H1 (cell line): Measurements from ENCODE around the gene ITGA3. TPM values are rescaled to one million over a fixed set of nuclear protein-coding genes. Genes with fewer than 3 reads are reported as not detected.

Experiments used
- CTCF ChIA-PET: fragments of 300-600 bp; sonication (Branson Sonifier 250); formaldehyde crosslinking; loops from one replicate; lab custom pipeline; 2021; ENCODE audit not compliant: partially characterized antibody; lab: Charles Lee
- POLR2A ChIA-PET: fragments of 300-600 bp; sonication (Branson Sonifier 250); formaldehyde crosslinking; loops from one replicate; lab custom pipeline; 2021; ENCODE audit warnings: inconsistent platforms; ENCODE audit not compliant: partially characterized antibody; lab: Charles Lee
- DNase-seq, 2 experiments: peaks; one replicate each; pipeline versions ENCODE4 v3.0.0 to v3.0.0-alpha.2; 2010 to 2022; ENCODE audit warnings: low spot score in 2 of 2, low read depth in 1 of 2, mixed read lengths in 1 of 2
- FAIRE-seq: peaks from 2 replicates; lab custom pipeline; 2011; peaks lifted over from hg19 to GRCh38; lab: Jason Lieb, UNC
- H2AFZ ChIP-seq: 2 replicates; pipeline ENCODE4 v1.8.1; 2012; ENCODE audit warnings: low read length, inconsistent platforms
- H2AK5ac ChIP-seq: 2 replicates; pipeline ENCODE4 v1.6.1; 2013; ENCODE audit warnings: low read depth, low read length
- H2BK120ac ChIP-seq: replicated peaks from 2 replicates; pipeline ENCODE3; 2013; ENCODE audit warnings: low read depth, low read length, inconsistent platforms
- H2BK12ac ChIP-seq: 2 replicates; pipeline ENCODE4 v1.6.1; 2013; ENCODE audit warnings: low read depth, low read length
- H2BK15ac ChIP-seq: 2 replicates; pipeline ENCODE4 v1.6.1; 2013; ENCODE audit warnings: low read length
- H2BK20ac ChIP-seq: 2 replicates; pipeline ENCODE4 v1.6.1; 2013; ENCODE audit warnings: low read length
- H2BK5ac ChIP-seq: 2 replicates; pipeline ENCODE4 v1.6.1; 2013; ENCODE audit warnings: low read depth, low read length
- H3K14ac ChIP-seq: 2 replicates; pipeline ENCODE4 v1.6.1; 2013; ENCODE audit warnings: inconsistent platforms; ENCODE audit not compliant: insufficient read length
- H3K18ac ChIP-seq: 2 replicates; pipeline ENCODE4 v1.6.1; 2013; ENCODE audit warnings: low read length; ENCODE audit errors: extremely low read depth
- H3K23ac ChIP-seq: 2 replicates; pipeline ENCODE4 v1.6.1; 2013; ENCODE audit warnings: inconsistent platforms; ENCODE audit not compliant: insufficient read length
- H3K23me2 ChIP-seq: 2 replicates; pipeline ENCODE4 v1.6.1; 2013; ENCODE audit warnings: low read depth, low read length
- H3K27ac ChIP-seq: 2 replicates; pipeline ENCODE4 v1.6.1; 2011; ENCODE audit warnings: low read depth, low read length, inconsistent platforms
- H3K27me3 ChIP-seq, 4 experiments: replicated peaks in 1 of 4; 1 replicate in 1 of 4; 2 replicates in 3 of 4; pipeline versions ENCODE4 v1.6.1 to v1.8.1; 2011 to 2013; ENCODE audit warnings: low read length in 3 of 4, mild to moderate bottlenecking in 3 of 4, inconsistent platforms in 2 of 4, mixed read lengths in 2 of 4, moderate library complexity in 1 of 4; ENCODE audit not compliant: control insufficient read depth in 3 of 4, insufficient read depth in 3 of 4; ENCODE audit errors: extremely low read depth in 1 of 4
- H3K36me3 ChIP-seq, 4 experiments: 2 replicates each; pipeline versions ENCODE4 v1.6.1 to v1.8.1; 2011 to 2013; ENCODE audit warnings: mild to moderate bottlenecking in 4 of 4, low read length in 3 of 4, moderate library complexity in 2 of 4, control low read depth in 1 of 4, inconsistent platforms in 1 of 4; ENCODE audit not compliant: insufficient read depth in 4 of 4, control insufficient read depth in 2 of 4
- H3K4ac ChIP-seq: replicated peaks from 2 replicates; pipeline ENCODE3; 2013; ENCODE audit warnings: low read length, low read depth, mixed read lengths, inconsistent platforms; ENCODE audit not compliant: insufficient read length
- H3K4me1 ChIP-seq, 4 experiments: replicated peaks in 1 of 4; 1 replicate in 1 of 4; 2 replicates in 3 of 4; pipeline versions ENCODE4 v1.6.1 to v1.8.1; 2011 to 2013; ENCODE audit warnings: low read length in 3 of 4, inconsistent platforms in 2 of 4, mixed read lengths in 1 of 4; ENCODE audit not compliant: insufficient read depth in 4 of 4, control insufficient read depth in 3 of 4
- H3K4me2 ChIP-seq, 2 experiments: 2 replicates each; pipeline versions ENCODE4 v1.6.1 to v1.8.1; 2011 to 2013; ENCODE audit warnings: low read depth in 2 of 2, low read length in 2 of 2, control low read depth in 1 of 2, inconsistent platforms in 1 of 2, mild to moderate bottlenecking in 1 of 2; ENCODE audit not compliant: insufficient read depth in 1 of 2
- H3K4me3 ChIP-seq, 4 experiments: fragments of 200-600, 300-600 bp in 1 of 4; sonication (generic), shearing (Covaris generic), sonication (Bioruptor Twin) in 1 of 4; 2 replicates each; pipeline versions ENCODE4 v1.5.1 to v1.8.1; 2011 to 2016; ENCODE audit warnings: low read length in 4 of 4, low read depth in 3 of 4, control low read depth in 2 of 4, inconsistent platforms in 2 of 4, mild to moderate bottlenecking in 2 of 4, mixed read lengths in 1 of 4, moderate library complexity in 1 of 4; ENCODE audit not compliant: insufficient read depth in 2 of 4; ENCODE audit errors: extremely low read depth in 1 of 4
- H3K56ac ChIP-seq: replicated peaks from 2 replicates; pipeline ENCODE3; 2013; ENCODE audit warnings: low read depth, mild to moderate bottlenecking, mixed read lengths, low read length, inconsistent platforms; ENCODE audit not compliant: insufficient read length
- H3K79me1 ChIP-seq: 2 replicates; pipeline ENCODE4 v1.6.1; 2013; ENCODE audit warnings: low read depth, low read length, control low read depth
- H3K79me2 ChIP-seq, 2 experiments: 2 replicates each; pipeline versions ENCODE4 v1.6.1 to v1.8.1; 2012 to 2013; ENCODE audit warnings: low read length in 2 of 2, mild to moderate bottlenecking in 2 of 2, inconsistent platforms in 1 of 2; ENCODE audit not compliant: insufficient read depth in 2 of 2, control insufficient read depth in 1 of 2
- H3K9ac ChIP-seq, 4 experiments: replicated peaks in 1 of 4; 1 replicate in 1 of 4; 2 replicates in 3 of 4; pipeline versions ENCODE4 v1.6.1 to v1.8.1; 2011 to 2013; ENCODE audit warnings: low read depth in 3 of 4, low read length in 3 of 4, control low read depth in 2 of 4, mild to moderate bottlenecking in 2 of 4, moderate library complexity in 2 of 4, inconsistent platforms in 1 of 4; ENCODE audit errors: extremely low read depth in 1 of 4
- H3K9me3 ChIP-seq, 2 experiments: 2 replicates each; pipeline versions ENCODE4 v1.6.1 to v1.8.1; 2012 to 2013; ENCODE audit warnings: mild to moderate bottlenecking in 2 of 2, moderate library complexity in 2 of 2, control low read depth in 1 of 2, inconsistent platforms in 1 of 2, low read depth in 1 of 2, low read length in 1 of 2, mixed read lengths in 1 of 2; ENCODE audit not compliant: insufficient read depth in 2 of 2
- H4K20me1 ChIP-seq, 2 experiments: replicated peaks in 1 of 2; 2 replicates each; pipeline versions ENCODE3 to v1.8.1; 2011 to 2013; ENCODE audit warnings: inconsistent platforms in 2 of 2, low read length in 2 of 2, mild to moderate bottlenecking in 1 of 2; ENCODE audit not compliant: insufficient read depth in 2 of 2, control insufficient read depth in 1 of 2
- H4K5ac ChIP-seq: 2 replicates; pipeline ENCODE4 v1.6.1; 2013; ENCODE audit warnings: low read length, low read depth, mixed read lengths, inconsistent platforms; ENCODE audit not compliant: insufficient read length
- H4K8ac ChIP-seq: 2 replicates; pipeline ENCODE4 v1.8.0; 2013; ENCODE audit warnings: mild to moderate bottlenecking, moderate library complexity, low read length, inconsistent platforms; ENCODE audit not compliant: insufficient read depth; ENCODE audit errors: extremely low read depth
- H4K91ac ChIP-seq: replicated peaks from 2 replicates; pipeline ENCODE3; 2013; ENCODE audit warnings: low read length, mixed read lengths, inconsistent platforms; ENCODE audit not compliant: insufficient read length
- ATF3 ChIP-seq: IDR thresholded peaks from 2 replicates; pipeline ENCODE4 v1.6.1; 2011; ENCODE audit warnings: low read depth, mild to moderate bottlenecking, low read length; ENCODE audit not compliant: insufficient read depth
- BACH1 ChIP-seq: IDR thresholded peaks from 2 replicates; pipeline ENCODE4 v1.6.1; 2012; ENCODE audit warnings: low read length, improper control_type of control experiment
- CEBPB ChIP-seq: IDR thresholded peaks from 2 replicates; pipeline ENCODE4 v1.6.1; 2012; ENCODE audit warnings: low read depth, low read length
- JUND ChIP-seq: IDR thresholded peaks from 2 replicates; pipeline ENCODE4 v1.6.1; 2011; ENCODE audit warnings: mild to moderate bottlenecking, improper control_type of control experiment, low read length
- MAX ChIP-seq: IDR thresholded peaks from 2 replicates; pipeline ENCODE4 v1.6.1; 2012; ENCODE audit warnings: inconsistent platforms
- POLR2AphosphoS5 ChIP-seq: IDR thresholded peaks from 2 replicates; pipeline ENCODE4 v1.6.1; 2011; ENCODE audit warnings: low read depth, low read length
- RAD21 ChIP-seq, 2 experiments: IDR thresholded peaks in 1 of 2; conservative IDR thresholded peaks in 1 of 2; 2 replicates each; pipeline ENCODE4 v1.6.1; 2011; ENCODE audit warnings: low read depth in 2 of 2, low read length in 2 of 2, improper control_type of control experiment in 1 of 2, inconsistent platforms in 1 of 2, mild to moderate bottlenecking in 1 of 2, moderate library complexity in 1 of 2
- SP1 ChIP-seq: IDR thresholded peaks from 2 replicates; pipeline ENCODE4 v1.6.1; 2011; ENCODE audit warnings: low read depth, low read length
- WGBS, 2 experiments: shearing (Covaris generic) in 1 of 2; methylation state at CpG; one replicate each; pipeline versions ENCODE4 v1.1.6 to v1.1.7; 2013 to 2015; ENCODE audit warnings: low lambda C conversion rate in 2 of 2, mixed read lengths in 2 of 2, inconsistent platforms in 1 of 2, low coverage in 1 of 2, missing lambda C conversion rate in 1 of 2; ENCODE audit not compliant: insufficient replicate concordance in 2 of 2, insufficient coverage in 1 of 2, insufficient read length in 1 of 2; ENCODE audit errors: extremely low coverage in 1 of 2, missing lambda C conversion rate in 1 of 2; 5-methylcytosine and 5-hydroxymethylcytosine counted together
- long read RNA-seq, 2 experiments: library from RNA in 1 of 2; library from capped mRNA in 1 of 2; stranded (forward); transcript quantifications; one replicate each; pipeline ENCODE4 v2.0.0, GENCODE V29; 2021; ENCODE audit warnings: inconsistent platforms in 1 of 2
- polyA minus RNA-seq, 3 experiments: library from RNA; depleted of rRNA, polyadenylated mRNA; stranded (reverse); fragments of >200 nt; gene quantifications; 1 replicate in 2 of 3; 2 replicates in 1 of 3; pipeline ENCODE4 v1.2.3, GENCODE V29; 2011
- polyA plus RNA-seq, 7 experiments: library from polyadenylated mRNA; depleted of rRNA in 3 of 7; stranded (reverse) in 5 of 7; unstranded in 2 of 7; fragments of >200 nt in 5 of 7; fragments of 200-250 nt in 2 of 7; gene quantifications; 1 replicate in 5 of 7; 2 replicates in 1 of 7; 4 replicates in 1 of 7; pipeline versions ENCODE4 v1.2.1 to v1.2.3, GENCODE V29; 2011 to 2013; ENCODE audit warnings: missing spikeins in 2 of 7, mixed read lengths in 2 of 7
- total RNA-seq: library from RNA; stranded (reverse); fragmentation: NEBNext Ultra II Directional; extraction: Animal tissue kit (Norgen Biotek cat#: 25700); gene quantifications from 2 replicates; pipeline ENCODE4 v1.2.1, GENCODE V29; 2021

ITGA3 gene
- total RNA-seq (21.7 and 24.2 TPM in 2 replicates), polyA plus RNA-seq (2011; rRNA removed) (24.0 and 34.4 TPM in 2 replicates), polyA minus RNA-seq (2011; rRNA and poly(A)+ RNA removed) (24.6 and 29.1 TPM in 2 replicates)
- 23.6 TPM for polyA plus RNA-seq (2011; cell fraction: cytosol; rRNA removed)
- polyA plus RNA-seq (2011; cell fraction: nucleus; rRNA removed), result 46.6 TPM
- polyA plus RNA-seq (2012, experiment 1 of 2), result 22.1 to 30.6 TPM (median 25.9 TPM) in 4 replicates
- 18.4 TPM for polyA plus RNA-seq (2012, experiment 2 of 2)
- 35.2 TPM for polyA plus RNA-seq (2013, experiment 1 of 2)
- polyA plus RNA-seq (2013, experiment 2 of 2), result 29.2 TPM
- 32.7 TPM for polyA minus RNA-seq (2011; cell fraction: cytosol; rRNA and poly(A)+ RNA removed)
- 31.4 TPM for polyA minus RNA-seq (2011; cell fraction: nucleus; rRNA and poly(A)+ RNA removed)
- long read RNA-seq, experiment 1, full-length matches to known transcripts, result 2 of 20 reads
- long read RNA-seq, experiment 1, partial matches to known transcripts, result 14 of 20 reads
- long read RNA-seq, experiment 1, other reads (novel, unspliced or antisense), result 4 of 20 reads
- long read RNA-seq, experiment 2, partial matches to known transcripts, result 0 of 1 reads
- long read RNA-seq, experiment 2, other reads (novel, unspliced or antisense), result 1 of 1 reads

GRCh38 chr17:50055426-50056216, at the start of gene ITGA3:
Gene ITGA3, plus strand, starts transcription at chr17:50056110. Its CDS starts 330 bp downstream, at chr17:50056440.
- Histone ChIP-seq H3K27me3 (peaks cover 0 to 13% (median 11%) of the 10 kb centered on the region in 4 experiments; a peak in 5 of 7 replicates), H3K4me3 (peak within 1 kb of the TSS; percentile 37 to 65 (median 58)), H3K27ac (no peak within 1 kb of the TSS), H3K56ac (no peak within 1 kb of the TSS), H4K91ac (no peak within 1 kb of the TSS), H3K36me3 (no peaks in the 10 kb centered on the region), H2BK120ac (no peak within 1 kb of the TSS), H3K18ac (peak within 1 kb of the TSS; percentile 65), H3K79me1 (no peaks in the 10 kb centered on the region), H2BK20ac (peak within 1 kb of the TSS; percentile 68), H3K9me3 (no peaks in the 10 kb centered on the region), H3K4ac (no peak within 1 kb of the TSS), H3K79me2 (no peaks in the 10 kb centered on the region), H3K9ac (peak within 1 kb of the TSS in 3 of 4 experiments; percentile 29 to 67 (median 39); a peak in 4 of 7 replicates), H3K4me2 (peak within 1 kb of the TSS; percentile 70 to 89), H2AK5ac (no peak within 1 kb of the TSS), H3K14ac (no peak within 1 kb of the TSS), H2BK15ac (peak within 1 kb of the TSS; percentile 19; the same call in 1 of the 2 replicates), H4K20me1 (no peaks in the 10 kb centered on the region), H3K4me1 (peaks cover 11 to 21% (median 15%) of the 10 kb centered on the region in 4 experiments), H2BK12ac (peak within 1 kb of the TSS; percentile 31; the same call in 1 of the 2 replicates), H4K5ac (peak within 1 kb of the TSS; percentile 28), H2BK5ac (no peak within 1 kb of the TSS), H2AFZ (peak within 1 kb of the TSS; percentile 15), H4K8ac (peak within 1 kb of the TSS; percentile 39; the same call in 1 of the 2 replicates), H3K23me2 (peaks cover 15% of the 10 kb centered on the region), H3K23ac (no peak within 1 kb of the TSS)
- CTCF ChIA-PET, result interaction anchor here (1.0 to 14.6 kb wide), 17 partner anchors 8 to 91 kb away, joined by 3 to 169 read pairs (median 7); partner anchors contain the start of gene PDK2
- POLR2A ChIA-PET, result interaction anchor here (0.9 to 3.7 kb wide), 13 partner anchors 9 to 91 kb away, joined by 3 to 23 read pairs (median 4); no protein-coding TSS in a partner anchor
- 1% methylated on average over 33 of the region's 65 CpGs; no CpG with 5 or more reads in 1 of the 2 experiments for WGBS, 2 experiments
- FAIRE-seq (no peak), DNase-seq (peak; percentile 84 to 89)
- TF ChIP-seq MAX (no peak; the same call in 1 of the 2 replicates), POLR2AphosphoS5 (no peak), ATF3 (no peak), RAD21 (IDR thresholded peaks at IDR 0.05 in 1 of 2, conservative IDR thresholded peaks at IDR 0.05 in 1 of 2; ENCODE audit: low read depth in 2 of 2, low read length in 2 of 2) (no peak), CEBPB (no peak), BACH1 (no peak), JUND (no peak), SP1 (no peak)
